ENCODE data around the gene CABCOCO1. TPM values are rescaled to one million over a fixed set of nuclear protein-coding genes. Genes with fewer than 3 reads are reported as not detected.

The CABCOCO1 gene
- 2.5 TPM for total RNA-seq

GRCh38 chr10:61662794-61663259, at the start of gene CABCOCO1:
Gene CABCOCO1 (plus strand): TSS chr10:61662929. CDS start chr10:61662973, 44 bp downstream.

Other genes with a start within 250 kb of the CABCOCO1 start
- 7.7 TPM for gene TMEM26, start 209.5 kb upstream of the CABCOCO1 start, total RNA-seq
- gene ARID5B, start 238.8 kb downstream of the CABCOCO1 start, total RNA-seq: 42.7 TPM